IMR-90 (cell line): ENCODE measurements around the gene C1QTNF7. TPM values are rescaled to one million over a fixed set of nuclear protein-coding genes. Genes with fewer than 3 reads are reported as not detected.

ENCODE experiments used
- ATAC-seq: fragments of 200-7000 bp; cut with Tn5 transposase; 2 replicates; pipeline ENCODE4 v1.9.1; 2020; ENCODE audit warnings: low read depth, mild to moderate bottlenecking, moderate library complexity
- BruUV-seq: library from RNA; stranded (reverse); fragments of 400-500 nt; replicated peaks from 2 replicates; lab custom pipeline; 2021; lab: Mats Ljungman, UMichigan
- CTCF ChIA-PET: fragments of 300-600 bp; formaldehyde crosslinking; extraction: SDS; loops from one replicate; lab custom pipeline; 2021; ENCODE audit warnings: antibody characterized with exemption; lab: Yijun Ruan, JAX
- POLR2A ChIA-PET: fragments of 300-600 bp; sonication (Branson Sonifier 250); formaldehyde crosslinking; loops from one replicate; lab custom pipeline; 2022; ENCODE audit warnings: antibody characterized with exemption; ENCODE audit not compliant: unreplicated experiment; lab: Charles Lee
- DNase-seq: peaks from one replicate; pipeline ENCODE4 v3.0.0; 2013
- H2AFZ ChIP-seq: replicated peaks from 2 replicates; pipeline ENCODE3; 2013; ENCODE audit warnings: low read length, mild to moderate bottlenecking; ENCODE audit not compliant: poor library complexity
- H2AK5ac ChIP-seq: 2 replicates; pipeline ENCODE4 v1.6.1; 2013; ENCODE audit warnings: low read depth, low read length, inconsistent platforms
- H2AK9ac ChIP-seq: replicated peaks from 2 replicates; pipeline ENCODE3; 2013; ENCODE audit warnings: mild to moderate bottlenecking, low read depth, low read length, moderate library complexity; ENCODE audit not compliant: poor library complexity
- H2BK120ac ChIP-seq: 2 replicates; pipeline ENCODE4 v1.6.1; 2013; ENCODE audit warnings: low read depth, low read length, inconsistent platforms
- H2BK15ac ChIP-seq: 3 replicates; pipeline ENCODE4 v1.6.1; 2013; ENCODE audit warnings: low read depth, low read length, inconsistent platforms
- H2BK20ac ChIP-seq: 2 replicates; pipeline ENCODE4 v1.6.1; 2013; ENCODE audit warnings: low read depth, mild to moderate bottlenecking, inconsistent platforms, low read length, moderate library complexity
- H2BK5ac ChIP-seq: 2 replicates; pipeline ENCODE4 v1.6.1; 2013; ENCODE audit warnings: mild to moderate bottlenecking, low read depth, low read length, inconsistent platforms; ENCODE audit not compliant: poor library complexity, severe bottlenecking
- H3K14ac ChIP-seq: replicated peaks from 2 replicates; pipeline ENCODE4 v1.6.1; 2013; ENCODE audit warnings: low read depth, low read length, inconsistent platforms
- H3K18ac ChIP-seq: 2 replicates; pipeline ENCODE4 v1.6.1; 2013; ENCODE audit warnings: low read depth, low read length, control low read depth
- H3K23ac ChIP-seq: 2 replicates; pipeline ENCODE4 v1.6.1; 2013; ENCODE audit warnings: low read depth, low read length, inconsistent platforms
- H3K27ac ChIP-seq: 2 replicates; pipeline ENCODE4 v1.5.1; 2013; ENCODE audit warnings: mild to moderate bottlenecking, control low read depth, low read length; ENCODE audit not compliant: insufficient read depth
- H3K27me3 ChIP-seq: 2 replicates; pipeline ENCODE4 v1.6.1; 2013; ENCODE audit warnings: low read length; ENCODE audit not compliant: control insufficient read depth, insufficient read depth
- H3K36me3 ChIP-seq: 2 replicates; pipeline ENCODE4 v1.6.1; 2013; ENCODE audit warnings: low read length, mixed read lengths; ENCODE audit not compliant: control insufficient read depth, insufficient read depth
- H3K4ac ChIP-seq: 2 replicates; pipeline ENCODE4 v1.6.1; 2013; ENCODE audit warnings: low read depth, low read length, inconsistent platforms
- H3K4me1 ChIP-seq: 2 replicates; pipeline ENCODE4 v1.6.1; 2013; ENCODE audit warnings: low read length, mixed read lengths; ENCODE audit not compliant: control insufficient read depth, insufficient read depth
- H3K4me2 ChIP-seq: 2 replicates; pipeline ENCODE4 v1.6.1; 2013; ENCODE audit warnings: low read depth, mild to moderate bottlenecking, control low read depth, low read length, moderate library complexity
- H3K4me3 ChIP-seq: 2 replicates; pipeline ENCODE4 v1.5.1; 2013; ENCODE audit warnings: low read depth, mild to moderate bottlenecking, control low read depth, low read length, moderate library complexity; ENCODE audit not compliant: insufficient read depth
- H3K56ac ChIP-seq: 2 replicates; pipeline ENCODE4 v1.6.1; 2013; ENCODE audit warnings: low read length, inconsistent platforms; ENCODE audit not compliant: insufficient read depth; ENCODE audit errors: extremely low read depth
- H3K79me1 ChIP-seq, 2 experiments: 2 replicates each; pipeline ENCODE4 v1.6.1; 2013; ENCODE audit warnings: low read length in 2 of 2, inconsistent platforms in 1 of 2, low read depth in 1 of 2
- H3K9ac ChIP-seq: 2 replicates; pipeline ENCODE4 v1.6.1; 2013; ENCODE audit warnings: low read depth, low read length, control low read depth
- H3K9me1 ChIP-seq: 2 replicates; pipeline ENCODE4 v1.6.1; 2013; ENCODE audit warnings: low read length, inconsistent platforms; ENCODE audit not compliant: insufficient read depth
- H3K9me3 ChIP-seq: 2 replicates; pipeline ENCODE4 v1.6.1; 2013; ENCODE audit warnings: low read length; ENCODE audit not compliant: control insufficient read depth, insufficient read depth
- H4K20me1 ChIP-seq: 2 replicates; pipeline ENCODE4 v1.6.1; 2013; ENCODE audit warnings: low read length, inconsistent platforms; ENCODE audit not compliant: insufficient read depth
- H4K5ac ChIP-seq: 2 replicates; pipeline ENCODE4 v1.6.1; 2013; ENCODE audit warnings: mild to moderate bottlenecking, low read depth, low read length, control low read depth
- H4K8ac ChIP-seq, 2 experiments: 2 replicates each; pipeline ENCODE4 v1.6.1; 2013; ENCODE audit warnings: low read depth in 2 of 2, low read length in 2 of 2, control low read depth in 1 of 2, inconsistent platforms in 1 of 2
- H4K91ac ChIP-seq: 2 replicates; pipeline ENCODE4 v1.6.1; 2013; ENCODE audit warnings: low read depth, low read length, inconsistent platforms; ENCODE audit not compliant: insufficient read depth
- MAZ ChIP-seq: IDR thresholded peaks from 2 replicates; pipeline ENCODE4 v1.6.1; 2012; ENCODE audit warnings: low read depth, mild to moderate bottlenecking, low read length, improper control_type of control experiment, moderate library complexity, borderline replicate concordance
- RAD21 ChIP-seq: IDR thresholded peaks from 2 replicates; pipeline ENCODE4 v1.6.1; 2012; ENCODE audit warnings: low read length, improper control_type of control experiment
- WGBS, 2 experiments: methylation state at CpG; one replicate each; pipeline versions ENCODE4 v1.1.5 to v1.1.7; 2013; ENCODE audit warnings: missing lambda C conversion rate in 2 of 2; ENCODE audit not compliant: insufficient read length in 1 of 2; ENCODE audit errors: extremely low coverage in 2 of 2; 5-methylcytosine and 5-hydroxymethylcytosine counted together
- dilution Hi-C: fragments of 300-500 bp; cut with HindIII; formaldehyde crosslinking; loops from one replicate; pipeline ENCODE4 v1.14.3; 2018; ENCODE audit warnings: low sequenced_read_pairs; ENCODE audit not compliant: unreplicated experiment
- in situ Hi-C: fragments of 300-500 bp; cut with MboI; formaldehyde crosslinking; loops from 3 replicates; pipeline ENCODE4 v1.14.3; 2019; ENCODE audit warnings: low sequenced_read_pairs, inconsistent platforms, mixed read lengths
- intact Hi-C: fragments of 100-400 bp; cut with micrococcal nuclease; formaldehyde crosslinking; loops from 2 replicates; pipeline ENCODE4 v1.10.0; 2022
- polyA plus RNA-seq, 3 experiments: library from polyadenylated mRNA; depleted of rRNA; stranded (reverse); fragments of >200 nt; gene quantifications; 2 replicates each; pipeline ENCODE4 v1.2.3, GENCODE V29; 2012; ENCODE audit warnings: low replicate concordance in 1 of 3
- total RNA-seq: library from RNA; depleted of rRNA; stranded (reverse); fragments of >200 nt; gene quantifications from 2 replicates; pipeline ENCODE4 v1.2.3, GENCODE V29; 2012

The C1QTNF7 gene
- total and polyA plus RNA-seq, 2 of the 4 experiments (the other 2 are of a cell fraction): 0.12 to 0.18 TPM

GRCh38 chr4:15420642-15421041 is 7.2 kb upstream of the C1QTNF7 start:
- BruUV-seq: no TSS peak
- POLR2A ChIA-PET: interaction anchor here (1.1 kb wide), 1 partner anchor 31 kb away, joined by 3 read pairs; no protein-coding TSS in a partner anchor

More at GRCh38 chr4:15420642-15421041, 7.2 kb upstream of the C1QTNF7 start:
- H3K56ac ChIP-seq: no peak overlapping the region
- H3K23ac ChIP-seq: no peak overlapping the region
- H3K27me3 ChIP-seq: no peaks in the 10 kb centered on the region
- H3K4me1 ChIP-seq: no peaks in the 10 kb centered on the region
- WGBS, 2 experiments: no CpG with 5 or more reads among the region's 2 CpGs
- H4K91ac ChIP-seq: no peak overlapping the region
- no peak overlapping the region for H2BK120ac ChIP-seq
- ATAC-seq (peak; percentile 79), DNase-seq (peak; percentile 85)
- H3K79me1 ChIP-seq: no peaks in the 10 kb centered on the region
- no peak overlapping the region for H2AFZ ChIP-seq
- dilution Hi-C loops: no loop called here
- H2BK15ac ChIP-seq: no peak overlapping the region
- intact Hi-C loops: no loop called here
- H3K36me3 ChIP-seq: no peaks in the 10 kb centered on the region
- no peak overlapping the region for H3K27ac ChIP-seq
- in situ Hi-C loops: no loop called here
- CTCF ChIA-PET: interaction anchor here (1.2 kb wide), 1 partner anchor 25 kb away, joined by 4 read pairs; no protein-coding TSS in a partner anchor
- H3K4me2 ChIP-seq: no peak overlapping the region
- H3K18ac ChIP-seq: no peak overlapping the region
- no peak overlapping the region for H3K14ac ChIP-seq
- no peak overlapping the region for H2AK9ac ChIP-seq
- H3K9me3 ChIP-seq: no peaks in the 10 kb centered on the region
- H2BK5ac ChIP-seq: no peak overlapping the region
- H4K20me1 ChIP-seq: no peaks in the 10 kb centered on the region
- no peak overlapping the region for H3K4ac ChIP-seq
- H2BK20ac ChIP-seq: 0 out of 2 replicates have a peak overlapping the region, but pooled peaks have one; percentile 11
- no peak overlapping the region for H4K8ac ChIP-seq
- H4K5ac ChIP-seq: no peak overlapping the region
- H2AK5ac ChIP-seq: no peak overlapping the region
- H3K9ac ChIP-seq: no peak overlapping the region
- peak; percentile 27; the same call in 1 of the 2 replicates for TF ChIP-seq RAD21
- TF ChIP-seq MAZ: no peak
- H3K4me3 ChIP-seq: no peak overlapping the region
- H3K9me1 ChIP-seq: peaks cover 4% of the 10 kb centered on the region; the same call in 1 of the 2 replicates
